Mesothelial cell of epicardium (in vitro differentiated cells): ENCODE results near the gene PIP5KL1. TPM values are rescaled to one million over a fixed set of nuclear protein-coding genes. Genes with fewer than 3 reads are reported as not detected.
A peak's percentile ranks its signal among the peaks of the same experiment; 100 is the strongest.

Experiments used
- DNase-seq, 2 experiments: peaks; one replicate each; pipeline ENCODE4 v3.0.0; 2021; ENCODE audit warnings: low spot score in 2 of 2; ENCODE audit not compliant: unreplicated experiment in 2 of 2
- H3K27ac Mint-ChIP-seq: 2 replicates; pipeline ENCODE4 v1.8.0; 2021; ENCODE audit warnings: mixed read lengths
- H3K27me3 Mint-ChIP-seq: 2 replicates; pipeline ENCODE4 v1.8.0; 2021; ENCODE audit warnings: low read depth, mixed read lengths
- H3K36me3 Mint-ChIP-seq: 2 replicates; pipeline ENCODE4 v1.8.0; 2021; ENCODE audit warnings: mixed read lengths
- H3K4me1 Mint-ChIP-seq: 2 replicates; pipeline ENCODE4 v1.8.0; 2021; ENCODE audit warnings: mixed read lengths
- H3K4me3 Mint-ChIP-seq: 2 replicates; pipeline ENCODE4 v1.8.0; 2021; ENCODE audit warnings: mild to moderate bottlenecking, moderate library complexity, mixed read lengths
- H3K9me3 Mint-ChIP-seq: 2 replicates; pipeline ENCODE4 v1.8.0; 2021; ENCODE audit warnings: mixed read lengths
- total RNA-seq: library from RNA; stranded (reverse); gene quantifications from 3 replicates; pipeline ENCODE4 v1.2.1, GENCODE V29; 2021
- TF ChIP-seq, protein P1 (sequence below): fragments of 200-600 bp; sonication (generic); IDR thresholded peaks from one replicate; pipeline ENCODE4 v1.5.0; 2021; ENCODE audit warnings: antibody characterized with exemption; ENCODE audit not compliant: unreplicated experiment

Gene PIP5KL1
- total RNA-seq, 1 donor from 2014 or later: 8.2 TPM

DNA sequence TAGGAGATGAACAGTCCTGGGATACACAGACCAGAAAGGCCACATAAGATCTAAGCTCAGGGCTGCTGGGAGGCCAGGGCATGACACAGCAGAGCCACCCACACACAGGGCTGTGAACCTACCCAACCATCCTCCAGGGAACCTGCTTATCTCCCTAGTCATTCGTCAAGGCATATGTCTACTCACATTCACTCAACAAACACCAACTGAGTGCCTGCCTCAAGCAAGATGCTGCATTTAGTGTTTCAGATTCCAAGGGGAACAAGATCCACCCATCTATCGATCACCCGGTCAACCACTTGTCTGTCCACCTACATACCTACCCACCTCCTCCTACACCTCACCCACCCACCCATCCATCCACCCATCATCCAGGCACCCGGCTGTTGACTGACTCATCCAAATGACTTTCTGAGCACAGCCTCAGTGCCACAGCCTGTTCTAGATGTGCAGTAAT is 5.2 kb upstream of the PIP5KL1 start:
- H3K36me3 Mint-ChIP-seq: peaks cover 4% of the 10 kb centered on the region
- no peak for DNase-seq
- H3K4me1 Mint-ChIP-seq: peaks cover 34% of the 10 kb centered on the region
- no peaks in the 10 kb centered on the region for H3K9me3 Mint-ChIP-seq
- H3K27ac Mint-ChIP-seq: no peak overlapping the region
- H3K4me3 Mint-ChIP-seq: peak overlapping the region; percentile 89
- TF ChIP-seq, protein P1, sequence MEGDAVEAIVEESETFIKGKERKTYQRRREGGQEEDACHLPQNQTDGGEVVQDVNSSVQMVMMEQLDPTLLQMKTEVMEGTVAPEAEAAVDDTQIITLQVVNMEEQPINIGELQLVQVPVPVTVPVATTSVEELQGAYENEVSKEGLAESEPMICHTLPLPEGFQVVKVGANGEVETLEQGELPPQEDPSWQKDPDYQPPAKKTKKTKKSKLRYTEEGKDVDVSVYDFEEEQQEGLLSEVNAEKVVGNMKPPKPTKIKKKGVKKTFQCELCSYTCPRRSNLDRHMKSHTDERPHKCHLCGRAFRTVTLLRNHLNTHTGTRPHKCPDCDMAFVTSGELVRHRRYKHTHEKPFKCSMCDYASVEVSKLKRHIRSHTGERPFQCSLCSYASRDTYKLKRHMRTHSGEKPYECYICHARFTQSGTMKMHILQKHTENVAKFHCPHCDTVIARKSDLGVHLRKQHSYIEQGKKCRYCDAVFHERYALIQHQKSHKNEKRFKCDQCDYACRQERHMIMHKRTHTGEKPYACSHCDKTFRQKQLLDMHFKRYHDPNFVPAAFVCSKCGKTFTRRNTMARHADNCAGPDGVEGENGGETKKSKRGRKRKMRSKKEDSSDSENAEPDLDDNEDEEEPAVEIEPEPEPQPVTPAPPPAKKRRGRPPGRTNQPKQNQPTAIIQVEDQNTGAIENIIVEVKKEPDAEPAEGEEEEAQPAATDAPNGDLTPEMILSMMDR: no peak
- no peaks in the 10 kb centered on the region for H3K27me3 Mint-ChIP-seq

DNA sequence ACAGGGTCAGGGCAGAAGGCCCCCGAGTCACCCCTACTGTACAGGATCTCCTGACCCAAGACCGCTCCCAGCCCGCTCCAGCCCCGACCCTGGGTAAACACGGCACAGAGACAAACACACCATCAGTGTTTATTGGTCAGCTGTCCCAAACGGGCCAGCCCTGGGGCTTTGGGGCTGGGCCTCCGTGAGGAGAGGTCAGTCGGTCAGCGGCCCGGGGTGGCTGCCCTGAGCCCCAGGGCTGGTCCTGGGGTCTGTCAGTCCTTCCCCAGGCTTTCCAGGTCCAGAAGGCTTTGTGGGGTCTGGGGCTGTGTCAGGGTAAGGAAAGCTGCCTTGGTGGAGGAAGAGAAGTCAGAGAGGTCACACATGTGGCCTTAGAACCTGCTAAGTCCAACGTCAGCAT is 4.4 kb upstream of the PIP5KL1 start:
- H3K4me1 Mint-ChIP-seq: peaks cover 37% of the 10 kb centered on the region

DNA sequence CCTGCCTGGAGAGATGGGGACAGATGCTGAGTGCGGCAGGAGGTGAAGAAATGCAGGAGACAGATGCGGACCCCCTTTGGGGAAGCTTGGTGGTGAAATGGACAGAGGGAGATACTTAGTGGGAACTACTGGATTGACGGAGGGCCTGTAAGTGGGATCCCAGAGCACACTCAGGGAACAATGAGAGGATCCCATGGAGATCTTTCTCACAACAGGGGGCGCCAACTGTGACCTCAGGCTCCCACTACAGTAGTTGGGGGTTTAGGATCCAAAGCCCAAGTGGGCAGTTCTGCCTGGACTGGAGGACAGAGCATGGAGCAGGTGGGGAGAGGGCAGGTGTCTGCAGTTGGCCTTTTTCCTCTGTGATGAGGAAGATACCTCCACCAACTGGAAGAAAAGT is 3.7 kb upstream of the PIP5KL1 start:
- TF ChIP-seq, protein P1: no peak
- Mint-ChIP-seq H3K4me3 (peak overlapping the region; percentile 22), H3K36me3 (no peaks in the 10 kb centered on the region), H3K27ac (no peak overlapping the region), H3K9me3 (no peaks in the 10 kb centered on the region), H3K4me1 (peaks cover 39% of the 10 kb centered on the region), H3K27me3 (peaks cover 11% of the 10 kb centered on the region)
- DNase-seq: no peak

More for the DNA sequence above, 4.4 kb upstream of the PIP5KL1 start:
- Mint-ChIP-seq H3K4me3 (no peak overlapping the region), H3K36me3 (no peaks in the 10 kb centered on the region), H3K27ac (no peak overlapping the region), H3K9me3 (no peaks in the 10 kb centered on the region), H3K27me3 (peaks cover 3% of the 10 kb centered on the region)
- TF ChIP-seq, protein P1: no peak
- DNase-seq: no peak

DNA sequence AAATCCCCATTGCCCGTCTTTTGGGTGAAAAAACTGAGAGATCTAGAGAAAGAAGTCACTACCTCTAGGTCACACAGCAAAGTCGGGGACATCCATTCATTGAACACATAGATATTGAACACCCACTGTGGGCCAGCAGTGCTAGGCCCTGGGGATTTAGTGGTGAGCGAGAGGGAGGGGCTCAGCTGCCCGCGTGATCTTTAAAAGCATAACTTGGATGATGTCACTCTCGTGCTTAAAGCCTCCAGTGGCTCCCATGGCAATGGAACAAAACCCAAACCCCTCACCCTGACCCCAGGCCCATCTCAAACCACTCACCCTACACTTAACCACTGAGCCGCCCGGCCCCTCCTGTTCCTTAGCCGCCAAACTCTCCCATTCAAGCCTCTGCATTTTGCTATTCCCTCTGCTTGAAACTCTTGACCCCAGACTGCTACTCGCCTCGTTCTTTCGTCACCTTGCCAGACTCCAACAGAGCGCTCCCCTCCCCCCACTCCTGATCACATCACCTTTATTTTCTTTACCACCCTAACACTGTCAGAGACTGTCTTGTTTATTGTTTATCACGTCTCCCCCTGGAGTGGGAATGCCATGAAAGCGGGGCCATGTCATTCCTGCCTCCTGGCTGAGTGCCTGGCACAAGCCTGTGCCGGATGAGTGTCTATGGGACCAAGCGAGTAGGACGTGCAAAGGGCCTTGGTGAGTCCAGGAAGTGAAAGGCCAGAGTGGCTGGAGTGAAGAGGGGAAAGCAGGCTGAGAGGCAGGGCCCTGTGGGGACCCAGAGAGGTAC is 710 bp upstream of the PIP5KL1 start:
- Mint-ChIP-seq H3K9me3 (no peaks in the 10 kb centered on the region), H3K27ac (peak overlapping the region; percentile 39), H3K27me3 (peaks cover 36% of the 10 kb centered on the region), H3K36me3 (no peaks in the 10 kb centered on the region), H3K4me3 (peak overlapping the region; percentile 60), H3K4me1 (peaks cover 22% of the 10 kb centered on the region)
- TF ChIP-seq, protein P1: no peak
- no peak for DNase-seq

DNA sequence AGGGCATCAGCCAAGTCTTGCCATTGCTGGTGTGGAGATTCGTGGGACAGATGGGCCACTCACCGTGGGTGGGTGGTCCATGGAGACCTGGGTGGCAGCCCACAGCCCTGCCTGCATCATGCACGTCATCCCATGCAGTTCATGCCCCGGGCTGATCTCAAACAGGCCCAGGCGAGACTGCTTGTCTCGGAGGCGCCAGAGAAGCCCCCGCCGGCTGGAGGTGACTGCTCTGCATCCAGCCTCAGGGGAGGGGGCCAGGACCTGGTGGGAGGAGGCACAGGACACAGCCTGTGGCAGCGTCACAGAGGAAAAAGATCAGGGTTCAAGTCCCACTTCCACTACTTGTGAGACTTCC is 975 bp downstream of the PIP5KL1 start:
- Mint-ChIP-seq H3K9me3 (no peaks in the 10 kb centered on the region), H3K36me3 (no peaks in the 10 kb centered on the region), H3K4me1 (peaks cover 13% of the 10 kb centered on the region), H3K4me3 (peak overlapping the region; percentile 60), H3K27me3 (peaks cover 51% of the 10 kb centered on the region), H3K27ac (no peak overlapping the region)
- TF ChIP-seq, protein P1: no peak
- no peak for DNase-seq
